ENCODE results near the gene BBS9. TPM values are rescaled to one million over a fixed set of nuclear protein-coding genes. Genes with fewer than 3 reads are reported as not detected.

The BBS9 gene
- total and polyA plus RNA-seq, 9 of the 15 experiments (the other 6 are each of a cell fraction or from before 2014, with no cell fraction given) = 0.77 to 3.3 (median 2.4) TPM

- DNase-seq (ENCODE audit: extremely low read depth in 1 of 4, low spot score in 3 of 4) (no peak), FAIRE-seq (no peak), ATAC-seq (no peak)
- no TSS peak for BruUV-seq (replicated peaks)
- H4K20me1 ChIP-seq (replicated peaks; ENCODE audit: control insufficient read depth, insufficient read depth, low read length) = no peaks in the 10 kb centered on the region
- in situ Hi-C loops (cut with MboI) = no loop called here
- no peaks in the 10 kb centered on the region for H3K79me2 ChIP-seq (ENCODE audit: control insufficient read depth, insufficient read depth, low read length)
- ChIA-PET CTCF (ENCODE audit: low intra/inter-chr PET ratio) (no interaction called here), POLR2A (no interaction called here)
- intact Hi-C loops (cut with micrococcal nuclease) = no loop called here
- no peaks in the 10 kb centered on the region for H3K4me1 ChIP-seq (replicated peaks in 1 of 2; ENCODE audit: control insufficient read depth in 2 of 2, insufficient read depth in 2 of 2, low read length in 2 of 2)
- H3K4me3 ChIP-seq = no peak overlapping the region
- H3K27me3 ChIP-seq (ENCODE audit: control insufficient read depth in 2 of 2, insufficient read depth in 2 of 2, low read length in 2 of 2) = no peaks in the 10 kb centered on the region
- no peak overlapping the region for H3K9ac ChIP-seq (ENCODE audit: insufficient read depth in 1 of 2, low read depth in 2 of 2, low read length in 2 of 2)
- H3K36me3 ChIP-seq (ENCODE audit: control insufficient read depth, insufficient read depth, low read length) = no peaks in the 10 kb centered on the region
- no peaks in the 10 kb centered on the region for H3K9me3 ChIP-seq (replicated peaks; ENCODE audit: control insufficient read depth, insufficient read depth, low read depth, low read length)
- H3K9me1 ChIP-seq (ENCODE audit: control insufficient read depth, insufficient read depth, low read length) = no peaks in the 10 kb centered on the region
- H2AFZ ChIP-seq (ENCODE audit: low read depth, low read length) = no peak overlapping the region
- no peak overlapping the region for H3K27ac ChIP-seq (ENCODE audit: extremely low read depth, low read depth, low read length)
- no peak overlapping the region for H3K4me2 ChIP-seq (ENCODE audit: insufficient read depth, low read length)
- WGBS (ENCODE audit: insufficient coverage, low coverage, missing lambda C conversion rate) = 0% methylated on average over 1 of the region's 1 CpG
- TF ChIP-seq CHD1 (IDR thresholded peaks at IDR 0.05; ENCODE audit: low read length) = no peak
- TF ChIP-seq BMI1 (IDR thresholded peaks at IDR 0.05; ENCODE audit: low read length) = no peak
- no peak for TF ChIP-seq ZBTB17 (CRISPR knock-in tag; IDR thresholded peaks at IDR 0.05)
- no peak for TF ChIP-seq TAF15 (IDR thresholded peaks at IDR 0.05; ENCODE audit: low read depth, low read length)
- no peak for TF ChIP-seq ZNF121 (CRISPR knock-in tag; conservative IDR thresholded peaks at IDR 0.05)
- no peak for TF ChIP-seq CREB3L1 (IDR thresholded peaks at IDR 0.05; ENCODE audit: borderline replicate concordance, low read depth)
- TF ChIP-seq EZH2 (IDR thresholded peaks at IDR 0.05; ENCODE audit: borderline replicate concordance, low read depth, low read length) = no peak
- TF ChIP-seq TFAM (CRISPR knock-in tag; conservative IDR thresholded peaks at IDR 0.05) = no peak
- TF ChIP-seq YBX1 (IDR thresholded peaks at IDR 0.05) = no peak
- TF ChIP-seq ZNF551 (CRISPR knock-in tag; IDR thresholded peaks at IDR 0.05) = no peak
- TF ChIP-seq CEBPZ (IDR thresholded peaks at IDR 0.05; ENCODE audit: borderline replicate concordance, low read depth, low read length) = no peak
- no peak for TF ChIP-seq CUX1 (CRISPR knock-in tag; IDR thresholded peaks at IDR 0.05)
- no peak for TF ChIP-seq ZNF431 (CRISPR knock-in tag; IDR thresholded peaks at IDR 0.05)
- TF ChIP-seq POLR2AphosphoS5 (IDR thresholded peaks at IDR 0.05; ENCODE audit: control insufficient read depth, insufficient read depth, low read depth, low read length) = no peak
Measured at GRCh38 chr7:33530664-33531063, 401.3 kb downstream of the BBS9 start.

All from K562 (cell line).